Measurements from ENCODE around the gene EFHC1.

DNA sequence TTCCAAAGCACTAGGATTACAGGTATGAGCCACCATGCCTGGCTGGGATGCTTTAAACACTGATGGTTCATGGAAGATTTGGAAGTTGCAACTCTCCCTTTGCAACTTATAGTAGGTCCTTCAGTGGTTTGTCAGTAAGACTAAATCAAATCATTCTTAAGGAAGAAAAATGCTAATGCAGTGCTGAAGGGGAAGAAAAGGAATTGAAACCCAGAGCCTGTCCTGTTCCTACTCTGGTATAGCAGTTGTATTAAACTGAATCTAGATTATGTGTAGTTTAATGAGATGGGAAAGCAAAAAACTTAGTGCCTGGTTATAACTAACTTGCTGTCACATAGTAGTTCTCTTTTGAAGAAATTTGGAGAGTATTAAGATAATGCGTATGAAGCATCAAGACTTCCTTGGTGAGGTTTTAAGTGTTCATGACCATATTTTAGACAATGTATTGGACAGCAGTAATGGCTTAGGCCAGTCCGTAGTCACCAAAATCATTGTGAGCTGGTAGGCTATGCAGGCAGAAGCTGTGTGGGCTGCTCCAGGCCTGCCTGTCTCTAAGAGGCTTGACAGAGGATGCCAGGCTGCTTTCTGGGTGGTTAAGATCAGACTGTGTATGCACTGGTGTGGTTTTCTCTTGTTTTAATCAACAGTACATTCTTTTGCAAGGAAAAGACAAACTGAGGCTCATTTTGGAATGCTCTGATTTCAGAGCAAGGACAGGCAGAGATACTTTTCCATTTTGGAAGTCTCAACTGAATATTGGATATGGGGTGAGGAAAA, 44.2 kb upstream of the EFHC1 start:
- TF ChIP-seq, protein P1, sequence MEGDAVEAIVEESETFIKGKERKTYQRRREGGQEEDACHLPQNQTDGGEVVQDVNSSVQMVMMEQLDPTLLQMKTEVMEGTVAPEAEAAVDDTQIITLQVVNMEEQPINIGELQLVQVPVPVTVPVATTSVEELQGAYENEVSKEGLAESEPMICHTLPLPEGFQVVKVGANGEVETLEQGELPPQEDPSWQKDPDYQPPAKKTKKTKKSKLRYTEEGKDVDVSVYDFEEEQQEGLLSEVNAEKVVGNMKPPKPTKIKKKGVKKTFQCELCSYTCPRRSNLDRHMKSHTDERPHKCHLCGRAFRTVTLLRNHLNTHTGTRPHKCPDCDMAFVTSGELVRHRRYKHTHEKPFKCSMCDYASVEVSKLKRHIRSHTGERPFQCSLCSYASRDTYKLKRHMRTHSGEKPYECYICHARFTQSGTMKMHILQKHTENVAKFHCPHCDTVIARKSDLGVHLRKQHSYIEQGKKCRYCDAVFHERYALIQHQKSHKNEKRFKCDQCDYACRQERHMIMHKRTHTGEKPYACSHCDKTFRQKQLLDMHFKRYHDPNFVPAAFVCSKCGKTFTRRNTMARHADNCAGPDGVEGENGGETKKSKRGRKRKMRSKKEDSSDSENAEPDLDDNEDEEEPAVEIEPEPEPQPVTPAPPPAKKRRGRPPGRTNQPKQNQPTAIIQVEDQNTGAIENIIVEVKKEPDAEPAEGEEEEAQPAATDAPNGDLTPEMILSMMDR (IDR thresholded peaks at IDR 0.05): no peak
- no peak for TF ChIP-seq POLR2A (IDR thresholded peaks at IDR 0.05)

All from breast epithelium (tissue), 3 donors.